HG03108 (cell line): ENCODE data around the gene RMND5B.
"Not testable (repeated sequence)": the region's sequence is repeated elsewhere in the genome, so short reads cannot be mapped to it uniquely, and the experiment has no call there.

ENCODE experiments used
- ATAC-seq: cut with Tn5 transposase; IDR thresholded peaks from one replicate; pipeline ENCODE4 v1.9.1; 2021; ENCODE audit warnings: moderate library complexity; ENCODE audit not compliant: unreplicated experiment

RMND5B gene

GRCh38 chr5:178130576-178131445 is at the start of gene RMND5B:
RMND5B (plus strand) TSS chr5:178131014; CDS start chr5:178138120, 7,106 bp downstream.
- peak; percentile 84 for ATAC-seq

GRCh38 chr5:178081571-178082243 is 49.1 kb upstream of the RMND5B start:
- ATAC-seq: no peak

- no peak for ATAC-seq
These were observed 46.9 kb upstream of the RMND5B start for GRCh38 chr5:178083922-178084321.

- ATAC-seq: no peak
These were observed 45.5 kb upstream of the RMND5B start for GRCh38 chr5:178085316-178085715.

- ATAC-seq: no peak
These were observed 44.5 kb upstream of the RMND5B start for GRCh38 chr5:178086266-178086665.

- not testable (repeated sequence) for ATAC-seq
These were observed 43.6 kb upstream of the RMND5B start for GRCh38 chr5:178087199-178087598.

GRCh38 chr5:178090856-178091255 is 40.0 kb upstream of the RMND5B start:
- no peak for ATAC-seq

GRCh38 chr5:178093134-178093533 is 37.7 kb upstream of the RMND5B start:
- no peak for ATAC-seq

GRCh38 chr5:178094345-178094744 is 36.5 kb upstream of the RMND5B start:
- ATAC-seq: no peak

- no peak for ATAC-seq
These were observed 32.1 kb upstream of the RMND5B start for GRCh38 chr5:178098685-178099084.

- ATAC-seq: no peak
These were observed 27.2 kb upstream of the RMND5B start for GRCh38 chr5:178103612-178104011.

- ATAC-seq: no peak
These were observed 26.3 kb upstream of the RMND5B start for GRCh38 chr5:178104492-178104891.

- no peak for ATAC-seq
These were observed 24.7 kb upstream of the RMND5B start for GRCh38 chr5:178106086-178106485.

- peak; percentile 43 for ATAC-seq
These were observed 24.1 kb upstream of the RMND5B start for GRCh38 chr5:178106556-178107239.

GRCh38 chr5:178107756-178108310 is 23.0 kb upstream of the RMND5B start:
- no peak for ATAC-seq

- no peak for ATAC-seq
These were observed 22.4 kb upstream of the RMND5B start for GRCh38 chr5:178108446-178108845.

GRCh38 chr5:178108966-178109365 is 21.8 kb upstream of the RMND5B start:
- no peak for ATAC-seq

GRCh38 chr5:178110511-178110910 is 20.3 kb upstream of the RMND5B start:
- ATAC-seq: no peak

- no peak for ATAC-seq
These were observed 18.9 kb upstream of the RMND5B start for GRCh38 chr5:178111925-178112324.

- ATAC-seq: no peak
These were observed 18.3 kb upstream of the RMND5B start for GRCh38 chr5:178112545-178112944.

GRCh38 chr5:178113141-178113787 is 17.6 kb upstream of the RMND5B start, which contains the start of gene N4BP3:
N4BP3 (plus strand) TSS chr5:178113532; CDS start chr5:178119584, 6,052 bp downstream.
- ATAC-seq: peak; percentile 44
